HG02571 (cell line): ENCODE measurements around the gene RASL10B.
"Not testable (repeated sequence)": the region's sequence is repeated elsewhere in the genome, so short reads cannot be mapped to it uniquely, and the experiment has no call there.

Experiments
- ATAC-seq: cut with Tn5 transposase; IDR thresholded peaks from one replicate; pipeline ENCODE4 v1.9.1; 2021; ENCODE audit warnings: mild to moderate bottlenecking, moderate library complexity; ENCODE audit not compliant: unreplicated experiment

The RASL10B gene

GRCh38 chr17:35731239-35731916 is at the start of gene RASL10B:
Gene RASL10B (plus strand): TSS chr17:35731639. CDS start chr17:35735185, 3,546 bp downstream.
- no peak for ATAC-seq

- ATAC-seq: no peak
These were observed 47.8 kb upstream of the RASL10B start for GRCh38 chr17:35683591-35683990.

GRCh38 chr17:35684055-35684802 is 47.2 kb upstream of the RASL10B start:
- no peak for ATAC-seq

GRCh38 chr17:35692512-35693210 is 38.8 kb upstream of the RASL10B start:
- ATAC-seq: no peak

- no peak for ATAC-seq
These were observed 37.8 kb upstream of the RASL10B start for GRCh38 chr17:35693662-35694061.

GRCh38 chr17:35694906-35695305 is 36.5 kb upstream of the RASL10B start:
- ATAC-seq: no peak

- no peak for ATAC-seq
These were observed 35.8 kb upstream of the RASL10B start for GRCh38 chr17:35695613-35696012.

- no peak for ATAC-seq
These were observed 32.6 kb upstream of the RASL10B start for GRCh38 chr17:35698800-35699199.

GRCh38 chr17:35700150-35700549 is 31.3 kb upstream of the RASL10B start:
- ATAC-seq: no peak

GRCh38 chr17:35701491-35701890 is 29.9 kb upstream of the RASL10B start:
- no peak for ATAC-seq

- ATAC-seq: not testable (repeated sequence)
These were observed 28.1 kb upstream of the RASL10B start for GRCh38 chr17:35703308-35703707.

- ATAC-seq: no peak
These were observed 26.2 kb upstream of the RASL10B start for GRCh38 chr17:35705230-35705629.

GRCh38 chr17:35705705-35706104 is 25.7 kb upstream of the RASL10B start:
- no peak for ATAC-seq

- ATAC-seq: no peak
These were observed 23.3 kb upstream of the RASL10B start for GRCh38 chr17:35708149-35708548.

GRCh38 chr17:35708951-35709350 is 22.5 kb upstream of the RASL10B start:
- no peak for ATAC-seq

GRCh38 chr17:35709874-35710273 is 21.6 kb upstream of the RASL10B start:
- no peak for ATAC-seq

GRCh38 chr17:35710950-35711349 is 20.5 kb upstream of the RASL10B start:
- no peak for ATAC-seq

GRCh38 chr17:35713069-35713728 is 18.2 kb upstream of the RASL10B start:
- ATAC-seq: no peak

GRCh38 chr17:35714988-35715387 is 16.5 kb upstream of the RASL10B start:
- no peak for ATAC-seq

GRCh38 chr17:35715416-35715815 is 16.0 kb upstream of the RASL10B start:
- no peak for ATAC-seq

GRCh38 chr17:35716173-35716572 is 15.3 kb upstream of the RASL10B start:
- no peak for ATAC-seq
